ENCODE data around the gene TMEM140.

DNA sequence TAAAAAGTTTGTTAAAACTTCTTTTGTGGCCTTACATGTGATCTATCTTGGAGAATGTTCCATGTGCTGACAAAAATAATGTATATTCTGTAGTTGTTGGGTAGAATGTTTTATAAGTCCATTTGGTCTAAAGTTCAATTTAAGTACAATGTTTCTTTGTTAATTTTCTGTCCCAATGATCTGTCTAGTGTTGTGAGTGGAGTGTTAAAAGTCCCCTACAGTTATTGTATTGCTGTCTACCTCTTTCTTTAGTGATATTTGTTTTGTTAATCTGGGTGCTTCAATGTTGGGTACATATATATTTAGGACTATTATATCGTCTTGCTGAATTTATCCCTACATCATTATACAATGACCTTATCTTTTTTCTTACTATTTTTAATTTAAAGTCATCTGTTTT is 6.9 kb downstream of the TMEM140 start:
- TF ChIP-seq PATZ1 (CRISPR knock-in tag; IDR thresholded peaks at IDR 0.05; ENCODE audit: borderline replicate concordance) = no peak
- TF ChIP-seq ZC3H10 (CRISPR knock-in tag; IDR thresholded peaks at IDR 0.05) = no peak
- TF ChIP-seq CSRNP3 (CRISPR knock-in tag; IDR thresholded peaks at IDR 0.05) = no peak
- TF ChIP-seq ARNTL (CRISPR knock-in tag; IDR thresholded peaks at IDR 0.05; ENCODE audit: borderline replicate concordance, low read depth) = no peak
- TF ChIP-seq, protein P1, sequence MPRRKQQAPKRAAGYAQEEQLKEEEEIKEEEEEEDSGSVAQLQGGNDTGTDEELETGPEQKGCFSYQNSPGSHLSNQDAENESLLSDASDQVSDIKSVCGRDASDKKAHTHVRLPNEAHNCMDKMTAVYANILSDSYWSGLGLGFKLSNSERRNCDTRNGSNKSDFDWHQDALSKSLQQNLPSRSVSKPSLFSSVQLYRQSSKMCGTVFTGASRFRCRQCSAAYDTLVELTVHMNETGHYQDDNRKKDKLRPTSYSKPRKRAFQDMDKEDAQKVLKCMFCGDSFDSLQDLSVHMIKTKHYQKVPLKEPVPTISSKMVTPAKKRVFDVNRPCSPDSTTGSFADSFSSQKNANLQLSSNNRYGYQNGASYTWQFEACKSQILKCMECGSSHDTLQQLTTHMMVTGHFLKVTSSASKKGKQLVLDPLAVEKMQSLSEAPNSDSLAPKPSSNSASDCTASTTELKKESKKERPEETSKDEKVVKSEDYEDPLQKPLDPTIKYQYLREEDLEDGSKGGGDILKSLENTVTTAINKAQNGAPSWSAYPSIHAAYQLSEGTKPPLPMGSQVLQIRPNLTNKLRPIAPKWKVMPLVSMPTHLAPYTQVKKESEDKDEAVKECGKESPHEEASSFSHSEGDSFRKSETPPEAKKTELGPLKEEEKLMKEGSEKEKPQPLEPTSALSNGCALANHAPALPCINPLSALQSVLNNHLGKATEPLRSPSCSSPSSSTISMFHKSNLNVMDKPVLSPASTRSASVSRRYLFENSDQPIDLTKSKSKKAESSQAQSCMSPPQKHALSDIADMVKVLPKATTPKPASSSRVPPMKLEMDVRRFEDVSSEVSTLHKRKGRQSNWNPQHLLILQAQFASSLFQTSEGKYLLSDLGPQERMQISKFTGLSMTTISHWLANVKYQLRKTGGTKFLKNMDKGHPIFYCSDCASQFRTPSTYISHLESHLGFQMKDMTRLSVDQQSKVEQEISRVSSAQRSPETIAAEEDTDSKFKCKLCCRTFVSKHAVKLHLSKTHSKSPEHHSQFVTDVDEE (CRISPR knock-in tag; IDR thresholded peaks at IDR 0.05) = no peak
- no peak for TF ChIP-seq ZFP3 (CRISPR knock-in tag; IDR thresholded peaks at IDR 0.05)
- no peak for TF ChIP-seq BACH2 (CRISPR knock-in tag; IDR thresholded peaks at IDR 0.05; ENCODE audit: borderline replicate concordance)
- TF ChIP-seq ZFP30 (CRISPR knock-in tag; IDR thresholded peaks at IDR 0.05) = no peak
